ENCODE measurements around the gene OR2B6.
"Not testable (repeated sequence)": the region's sequence is repeated elsewhere in the genome, so short reads cannot be mapped to it uniquely, and the experiment has no call there.

Gene OR2B6

GRCh38 chr6:27956941-27957340 lies at the start of gene OR2B6:
TSS of gene OR2B6 (plus strand) at chr6:27957241. CDS start at chr6:27957241, 0 bp downstream.
- no peak for DNase-seq (ENCODE audit: low read depth)

GRCh38 chr6:27908017-27908416 lies 49.0 kb upstream of the OR2B6 start:
- DNase-seq (ENCODE audit: low read depth): no peak

GRCh38 chr6:27911956-27912446 lies 45.0 kb upstream of the OR2B6 start, which contains the start of gene OR2B2:
TSS of gene OR2B2 (minus strand) at chr6:27912396. CDS start at chr6:27912319, 77 bp downstream.
- no peak for DNase-seq (ENCODE audit: low read depth)

- DNase-seq (ENCODE audit: low read depth): no peak
Observed at GRCh38 chr6:27922949-27923348, 34.1 kb upstream of the OR2B6 start.

- DNase-seq (ENCODE audit: low read depth): no peak
Observed at GRCh38 chr6:27924179-27924578, 32.9 kb upstream of the OR2B6 start.

GRCh38 chr6:27928041-27928440 lies 29.0 kb upstream of the OR2B6 start:
- not testable (repeated sequence) for DNase-seq (ENCODE audit: low read depth)

- DNase-seq (ENCODE audit: low read depth): not testable (repeated sequence)
Observed at GRCh38 chr6:27929930-27930329, 27.1 kb upstream of the OR2B6 start.

- no peak for DNase-seq (ENCODE audit: low read depth)
Observed at GRCh38 chr6:27931209-27931608, 25.8 kb upstream of the OR2B6 start.

GRCh38 chr6:27940766-27941165 lies 16.3 kb upstream of the OR2B6 start:
- no peak for DNase-seq (ENCODE audit: low read depth)

- not testable (repeated sequence) for DNase-seq (ENCODE audit: low read depth)
Observed at GRCh38 chr6:27943072-27943471, 14.0 kb upstream of the OR2B6 start.

- DNase-seq (ENCODE audit: low read depth): no peak
Observed at GRCh38 chr6:27948237-27948636, 8.8 kb upstream of the OR2B6 start.

GRCh38 chr6:27951040-27951439 lies 6.0 kb upstream of the OR2B6 start:
- DNase-seq (ENCODE audit: low read depth): no peak

GRCh38 chr6:27957516-27957915 lies 475 bp downstream of the OR2B6 start:
- no peak for DNase-seq (ENCODE audit: low read depth)

GRCh38 chr6:27962506-27962905 lies 5.5 kb downstream of the OR2B6 start:
- no peak for DNase-seq (ENCODE audit: low read depth)

- no peak for DNase-seq (ENCODE audit: low read depth)
Observed at GRCh38 chr6:27966044-27966443, 9.0 kb downstream of the OR2B6 start.

GRCh38 chr6:27966816-27967426 lies 9.9 kb downstream of the OR2B6 start:
- DNase-seq (ENCODE audit: low read depth): no peak

GRCh38 chr6:27970444-27970843 lies 13.4 kb downstream of the OR2B6 start:
- DNase-seq (ENCODE audit: low read depth): no peak

- DNase-seq (ENCODE audit: low read depth): no peak
Observed at GRCh38 chr6:27972750-27973149, 15.7 kb downstream of the OR2B6 start.

GRCh38 chr6:27977387-27977786 lies 20.3 kb downstream of the OR2B6 start:
- no peak for DNase-seq (ENCODE audit: low read depth)

GRCh38 chr6:27978705-27979104 lies 21.7 kb downstream of the OR2B6 start:
- no peak for DNase-seq (ENCODE audit: low read depth)

GRCh38 chr6:27980111-27980510 lies 23.1 kb downstream of the OR2B6 start:
- DNase-seq (ENCODE audit: low read depth): no peak

- DNase-seq (ENCODE audit: low read depth): peak; percentile 64
Observed at GRCh38 chr6:27986928-27987725, 30.1 kb downstream of the OR2B6 start.

GRCh38 chr6:27994616-27995015 lies 37.6 kb downstream of the OR2B6 start:
- DNase-seq (ENCODE audit: low read depth): no peak

All from HS-5 (cell line).